Measurements from ENCODE around the gene CREBBP.

- TF ChIP-seq POLR2AphosphoS5 (IDR thresholded peaks at IDR 0.05): no peak
- no peak for TF ChIP-seq CTCF (IDR thresholded peaks at IDR 0.05)
- TF ChIP-seq POLR2A (IDR thresholded peaks at IDR 0.05; ENCODE audit: low read depth): no peak
- no peak for TF ChIP-seq EP300 (IDR thresholded peaks at IDR 0.05)
These were observed 79.8 kb downstream of the CREBBP start for GRCh38 chr16:3800477-3801270.
